B cell (primary cell): ENCODE measurements around the gene ATP9B. TPM values are rescaled to one million over a fixed set of nuclear protein-coding genes. Genes with fewer than 3 reads are reported as not detected.

Experiments used
- ATAC-seq: fragments of 200-7000 bp; cut with Tn5 transposase; one replicate; pipeline ENCODE4 v1.10.0; 2021; ENCODE audit warnings: low read depth, mild to moderate bottlenecking, moderate number of reproducible peaks, moderate library complexity
- CTCF ChIA-PET: fragments of 350-600 bp; sonication (Branson Sonifier 250); formaldehyde crosslinking; loops from one replicate; lab custom pipeline; 2021; ENCODE audit warnings: antibody characterized with exemption, inconsistent platforms; lab: Charles Lee
- POLR2A ChIA-PET: fragments of 350-600 bp; sonication (Branson Sonifier 250); formaldehyde crosslinking; loops from one replicate; lab custom pipeline; 2021; ENCODE audit warnings: antibody characterized with exemption; lab: Charles Lee
- DNase-seq: peaks from one replicate; pipeline ENCODE4 v3.0.0; 2013
- H2AFZ ChIP-seq: 2 replicates; pipeline ENCODE4 v1.6.1; 2012; ENCODE audit warnings: mild to moderate bottlenecking, low read depth, low read length; ENCODE audit not compliant: insufficient read depth, poor library complexity, severe bottlenecking
- H3K27ac ChIP-seq, 2 donors: 1 replicate in 1 of 2; 2 replicates in 1 of 2; pipeline ENCODE4 v1.5.1; 2012 to 2013; ENCODE audit warnings: low read length in 2 of 2, mild to moderate bottlenecking in 2 of 2, moderate library complexity in 1 of 2
- H3K27me3 ChIP-seq, 4 experiments: fragments of 200-600 bp in 1 of 4; sonication (generic) in 1 of 4; replicated peaks in 1 of 4; 1 replicate in 2 of 4; 2 replicates in 2 of 4; pipeline versions ENCODE4 v1.6.1 to v1.7.0; 2013 to 2016; ENCODE audit warnings: low read length in 3 of 4, mild to moderate bottlenecking in 2 of 4, mixed read lengths in 1 of 4, moderate library complexity in 1 of 4; ENCODE audit not compliant: insufficient read depth in 4 of 4, control insufficient read depth in 3 of 4; ENCODE audit errors: control extremely low read depth in 1 of 4
- H3K36me3 ChIP-seq, 2 experiments: replicated peaks in 1 of 2; 1 replicate in 1 of 2; 2 replicates in 1 of 2; pipeline versions ENCODE4 v1.6.1 to v1.7.1; 2013; ENCODE audit warnings: low read length in 1 of 2; ENCODE audit not compliant: insufficient read depth in 2 of 2, control insufficient read depth in 1 of 2; ENCODE audit errors: control extremely low read depth in 1 of 2, extremely low read depth in 1 of 2
- H3K4me1 ChIP-seq, 2 donors: fragments of 200-600 bp in 1 of 2; sonication (generic) in 1 of 2; 1 replicate in 1 of 2; 2 replicates in 1 of 2; pipeline versions ENCODE4 v1.5.1 to v1.6.1; 2013 to 2017; ENCODE audit warnings: low read length in 2 of 2; ENCODE audit not compliant: control insufficient read depth in 2 of 2, insufficient read depth in 2 of 2
- H3K4me2 ChIP-seq: replicated peaks from 2 replicates; pipeline ENCODE3; 2012; ENCODE audit warnings: mild to moderate bottlenecking, low read depth, low read length; ENCODE audit not compliant: poor library complexity, severe bottlenecking
- H3K4me3 ChIP-seq, 5 experiments: fragments of 200-600 bp in 1 of 5; sonication (generic) in 1 of 5; 1 replicate in 3 of 5; 2 replicates in 2 of 5; pipeline versions ENCODE4 v1.5.1 to v1.7.0; 2011 to 2016; ENCODE audit warnings: low read length in 4 of 5, mild to moderate bottlenecking in 4 of 5, low read depth in 2 of 5, control low read depth in 1 of 5, moderate library complexity in 1 of 5; ENCODE audit not compliant: insufficient read depth in 1 of 5; ENCODE audit errors: control extremely low read depth in 1 of 5, extremely low read depth in 1 of 5
- H3K79me2 ChIP-seq: fragments of 200-600 bp; sonication (generic); one replicate; pipeline ENCODE4 v1.6.0; 2016; ENCODE audit warnings: low read length; ENCODE audit not compliant: control insufficient read depth, insufficient read depth
- H3K9ac ChIP-seq: fragments of 200-600 bp; sonication (generic); 2 replicates; pipeline ENCODE4 v1.6.1; 2017; ENCODE audit warnings: mild to moderate bottlenecking, low read length, moderate library complexity
- H3K9me3 ChIP-seq, 3 donors: one replicate each; pipeline versions ENCODE4 v1.6.1 to v1.7.1; 2013; ENCODE audit warnings: low read length in 2 of 3; ENCODE audit not compliant: control insufficient read depth in 2 of 3, insufficient read depth in 1 of 3; ENCODE audit errors: control extremely low read depth in 1 of 3
- H4K20me1 ChIP-seq: 2 replicates; pipeline ENCODE4 v1.6.0; 2012; ENCODE audit warnings: mild to moderate bottlenecking, low read length; ENCODE audit not compliant: insufficient read depth, control insufficient read depth, poor library complexity, severe bottlenecking
- H3K27ac Mint-ChIP-seq: one replicate; pipeline ENCODE4 v1.8.0; 2021; ENCODE audit warnings: mixed read lengths
- H3K27me3 Mint-ChIP-seq: one replicate; pipeline ENCODE4 v1.8.0; 2021; ENCODE audit warnings: mixed read lengths
- H3K4me1 Mint-ChIP-seq: one replicate; pipeline ENCODE4 v1.8.0; 2021; ENCODE audit warnings: mixed read lengths
- H3K4me3 Mint-ChIP-seq: one replicate; pipeline ENCODE4 v1.8.0; 2021; ENCODE audit warnings: mixed read lengths
- H3K9me3 Mint-ChIP-seq: one replicate; pipeline ENCODE4 v1.8.0; 2022; ENCODE audit warnings: mixed read lengths; ENCODE audit not compliant: insufficient read depth
- CTCF ChIP-seq: fragments of 200-600 bp; IDR thresholded peaks from one replicate; pipeline ENCODE4 v1.8.0; 2022; ENCODE audit warnings: antibody characterized with exemption, mild to moderate bottlenecking
- EZH2 ChIP-seq: IDR thresholded peaks from 2 replicates; pipeline ENCODE4 v1.6.1; 2012; ENCODE audit warnings: borderline replicate concordance, low read depth, mild to moderate bottlenecking, moderate library complexity, low read length; ENCODE audit not compliant: insufficient read depth, poor library complexity, severe bottlenecking
- WGBS: methylation state at CpG from one replicate; pipeline ENCODE4 v1.1.5; 2013; ENCODE audit warnings: missing lambda C conversion rate; ENCODE audit not compliant: insufficient coverage; 5-methylcytosine and 5-hydroxymethylcytosine counted together
- intact Hi-C: fragments of 100-400 bp; cut with micrococcal nuclease; formaldehyde crosslinking; loops from one replicate; pipeline ENCODE4 v1.10.0; 2022
- polyA plus RNA-seq: library from polyadenylated mRNA; depleted of rRNA; stranded (reverse); fragments of >200 nt; gene quantifications from 2 replicates; pipeline ENCODE4 v1.2.3, GENCODE V29; 2012
- total RNA-seq, 2 donors: library from RNA; stranded (reverse); fragments of 120-200 nt in 1 of 2; gene quantifications; 1 replicate in 1 of 2; 2 replicates in 1 of 2; pipeline versions ENCODE4 v1.2.3 to v1.2.4, GENCODE V29; 2013 to 2022

The ATP9B gene
- total and polyA plus RNA-seq, 2 donors (not counting 1 experiment from before 2014, with no cell fraction given) = 34.3 to 71.7 TPM

DNA sequence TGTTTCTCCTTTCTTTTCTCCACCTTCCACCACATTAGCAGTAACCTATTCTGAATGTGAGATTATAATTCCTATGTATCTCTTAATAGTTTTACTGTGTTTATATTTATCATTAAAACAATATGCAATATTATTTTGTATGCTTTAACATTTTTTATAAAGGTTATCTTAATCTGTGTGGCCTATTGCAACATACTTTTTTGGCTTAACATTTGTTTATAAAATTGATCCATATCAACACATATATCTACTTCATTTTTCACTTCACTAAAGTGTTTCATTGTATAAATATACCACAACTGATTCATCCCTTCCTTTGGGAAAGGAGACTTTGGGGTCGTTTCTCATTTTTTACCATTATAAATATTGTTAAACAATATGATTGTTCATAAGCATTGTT is 48.6 kb downstream of the ATP9B start:
- POLR2A ChIA-PET = no interaction called here

DNA sequence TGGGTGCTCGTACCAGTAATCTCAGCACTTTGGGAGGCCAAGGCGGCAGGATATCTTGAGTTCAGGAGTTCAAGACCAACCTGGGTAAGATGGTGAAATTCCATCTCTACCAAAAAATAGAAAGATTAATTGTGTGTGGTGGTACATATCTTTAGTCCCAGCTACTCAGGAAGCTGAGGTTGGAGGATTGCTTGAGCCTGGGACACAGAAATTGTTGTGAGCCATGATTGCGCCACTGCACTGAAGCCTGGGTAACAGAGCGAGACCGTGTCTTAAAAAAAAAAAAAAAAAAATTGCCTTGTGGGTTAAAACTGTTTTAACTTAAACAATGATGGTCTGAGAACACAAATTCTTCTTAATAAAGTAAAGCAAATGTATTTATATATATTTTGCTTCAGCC is 49.6 kb downstream of the ATP9B start:
- intact Hi-C loops = no loop called here
- Histone ChIP-seq H3K9me3 (no peaks in the 10 kb centered on the region), H3K27me3 (no peaks in the 10 kb centered on the region), H3K79me2 (no peaks in the 10 kb centered on the region), H4K20me1 (no peaks in the 10 kb centered on the region), H3K36me3 (peaks cover 1 to 15% of the 10 kb centered on the region in 2 experiments), H3K27ac (no peak overlapping the region), H3K4me2 (no peak overlapping the region), H3K9ac (no peak overlapping the region), H3K4me3 (no peak overlapping the region), H3K4me1 (no peaks in the 10 kb centered on the region), H2AFZ (no peak overlapping the region)
- ATAC-seq = no peak
- Mint-ChIP-seq H3K27me3 (no peaks in the 10 kb centered on the region), H3K4me3 (no peak overlapping the region), H3K27ac (no peak overlapping the region), H3K9me3 (no peaks in the 10 kb centered on the region), H3K4me1 (no peaks in the 10 kb centered on the region)
- no peak for DNase-seq
- no peak for TF ChIP-seq EZH2
- no peak for TF ChIP-seq CTCF
- CTCF ChIA-PET = no interaction called here
- POLR2A ChIA-PET = no interaction called here
- 100% methylated on average over 1 of the region's 5 CpGs for WGBS

More for the DNA sequence above, 48.6 kb downstream of the ATP9B start:
- H3K4me3 Mint-ChIP-seq = no peak overlapping the region
- no peaks in the 10 kb centered on the region for H4K20me1 ChIP-seq
- H3K27me3 ChIP-seq = no peaks in the 10 kb centered on the region
- no peak for ATAC-seq
- no peak overlapping the region for H3K27ac ChIP-seq
- no peaks in the 10 kb centered on the region for H3K9me3 Mint-ChIP-seq
- no peak for TF ChIP-seq CTCF
- TF ChIP-seq EZH2 = no peak
- H3K4me1 Mint-ChIP-seq = no peaks in the 10 kb centered on the region
- H2AFZ ChIP-seq = no peak overlapping the region
- intact Hi-C loops = no loop called here
- H3K4me3 ChIP-seq = no peak overlapping the region
- CTCF ChIA-PET = no interaction called here
- H3K4me1 ChIP-seq = no peaks in the 10 kb centered on the region
- H3K79me2 ChIP-seq = no peaks in the 10 kb centered on the region
- DNase-seq = no peak
- H3K9me3 ChIP-seq = no peaks in the 10 kb centered on the region
- no peak overlapping the region for H3K9ac ChIP-seq
- H3K36me3 ChIP-seq = peaks cover 6 to 20% of the 10 kb centered on the region in 2 experiments
- no peak overlapping the region for H3K27ac Mint-ChIP-seq
- H3K4me2 ChIP-seq = no peak overlapping the region
- H3K27me3 Mint-ChIP-seq = no peaks in the 10 kb centered on the region
- no CpG with 5 or more reads among the region's 1 CpG for whole genome bisulfite sequencing
